GM20000 (cell line): ENCODE results near the gene ANO1.

Experiments used
- DNase-seq: peaks from one replicate; pipeline ENCODE4 v3.0.0; 2012; ENCODE audit warnings: low spot score
- TF ChIP-seq, protein P1 (sequence below): IDR thresholded peaks from 2 replicates; pipeline ENCODE4 v1.5.1; 2012; ENCODE audit warnings: mild to moderate bottlenecking, control low read depth; ENCODE audit errors: extremely low read depth, missing control alignments

The ANO1 gene

GRCh38 chr11:70159627-70160570 lies 81.8 kb downstream of the ANO1 start:
- TF ChIP-seq, protein P1, sequence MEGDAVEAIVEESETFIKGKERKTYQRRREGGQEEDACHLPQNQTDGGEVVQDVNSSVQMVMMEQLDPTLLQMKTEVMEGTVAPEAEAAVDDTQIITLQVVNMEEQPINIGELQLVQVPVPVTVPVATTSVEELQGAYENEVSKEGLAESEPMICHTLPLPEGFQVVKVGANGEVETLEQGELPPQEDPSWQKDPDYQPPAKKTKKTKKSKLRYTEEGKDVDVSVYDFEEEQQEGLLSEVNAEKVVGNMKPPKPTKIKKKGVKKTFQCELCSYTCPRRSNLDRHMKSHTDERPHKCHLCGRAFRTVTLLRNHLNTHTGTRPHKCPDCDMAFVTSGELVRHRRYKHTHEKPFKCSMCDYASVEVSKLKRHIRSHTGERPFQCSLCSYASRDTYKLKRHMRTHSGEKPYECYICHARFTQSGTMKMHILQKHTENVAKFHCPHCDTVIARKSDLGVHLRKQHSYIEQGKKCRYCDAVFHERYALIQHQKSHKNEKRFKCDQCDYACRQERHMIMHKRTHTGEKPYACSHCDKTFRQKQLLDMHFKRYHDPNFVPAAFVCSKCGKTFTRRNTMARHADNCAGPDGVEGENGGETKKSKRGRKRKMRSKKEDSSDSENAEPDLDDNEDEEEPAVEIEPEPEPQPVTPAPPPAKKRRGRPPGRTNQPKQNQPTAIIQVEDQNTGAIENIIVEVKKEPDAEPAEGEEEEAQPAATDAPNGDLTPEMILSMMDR: no peak
- DNase-seq: no peak

- TF ChIP-seq, protein P1: no peak
- no peak for DNase-seq
Measured at GRCh38 chr11:70161043-70161625, 83.0 kb downstream of the ANO1 start.

GRCh38 chr11:70164705-70165104 lies 86.6 kb downstream of the ANO1 start:
- TF ChIP-seq, protein P1: no peak
- no peak for DNase-seq

GRCh38 chr11:70167120-70167519 lies 89.0 kb downstream of the ANO1 start:
- no peak for DNase-seq
- TF ChIP-seq, protein P1: no peak

DNA sequence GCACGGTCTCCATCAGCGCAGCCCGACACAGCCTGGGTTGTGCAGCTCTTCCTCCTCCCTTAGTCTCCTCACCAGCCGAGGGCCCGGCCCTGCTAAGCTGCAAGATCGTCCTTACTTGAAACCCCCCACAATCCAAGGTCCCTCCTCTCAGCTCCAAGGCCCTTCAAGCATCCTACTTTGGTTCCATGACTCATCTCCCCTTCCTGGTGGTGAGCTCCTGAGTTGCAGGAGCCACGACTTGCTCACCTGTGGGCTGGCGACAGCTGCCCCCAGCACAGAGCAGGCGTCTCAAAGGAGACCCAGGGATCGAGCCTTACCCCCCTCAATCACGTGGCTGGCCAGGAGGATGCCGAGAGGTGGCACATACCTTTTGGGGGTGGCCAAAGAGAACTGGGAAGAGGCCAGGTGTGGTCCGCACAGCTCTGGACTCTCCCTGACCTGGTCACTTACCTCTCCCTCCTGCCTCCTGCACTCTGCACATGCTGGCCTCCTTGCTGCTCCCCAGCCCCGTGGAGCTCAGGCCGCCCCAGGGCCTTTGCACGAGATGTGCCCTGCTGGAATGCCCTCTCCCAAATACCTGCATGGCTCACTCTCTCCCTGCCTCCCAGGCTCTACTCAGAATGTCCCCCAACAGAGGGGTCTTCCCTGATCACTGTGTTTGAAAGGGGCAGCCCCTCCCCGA lies 89.7 kb downstream of the ANO1 start:
- TF ChIP-seq, protein P1: no peak
- no peak for DNase-seq

GRCh38 chr11:70168405-70168754 lies 90.3 kb downstream of the ANO1 start:
- TF ChIP-seq, protein P1: no peak
- no peak for DNase-seq

DNA sequence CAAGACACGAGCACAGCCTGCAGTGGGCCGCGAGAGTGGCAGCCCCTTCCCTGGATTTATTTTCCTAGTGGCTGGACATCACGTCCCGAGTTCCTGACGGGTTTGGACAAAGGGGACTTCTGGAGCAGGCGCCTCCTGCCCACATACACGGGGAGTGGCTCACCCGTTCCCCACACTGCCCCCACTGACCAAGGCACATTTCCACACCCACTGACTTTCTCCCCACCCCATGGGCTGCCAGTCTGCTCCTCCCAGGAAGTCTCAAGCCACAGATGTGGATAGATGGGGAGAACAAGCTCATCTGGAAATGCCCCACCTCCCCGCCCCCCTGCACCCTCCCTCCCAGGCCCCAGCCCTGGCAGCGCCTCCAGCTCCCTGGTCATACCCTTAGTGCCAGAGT lies 91.0 kb downstream of the ANO1 start:
- DNase-seq: no peak
- TF ChIP-seq, protein P1: no peak
